Neutrophil (primary cell): Measurements from ENCODE around the gene ITPKB.
A peak's percentile ranks its signal among the peaks of the same experiment; 100 is the strongest.

Experiments used
- H3K27ac ChIP-seq: fragments of 200-600 bp; sonication (generic); 2 replicates; pipeline ENCODE4 v1.5.1; 2016; ENCODE audit warnings: mild to moderate bottlenecking, moderate library complexity
- H3K27me3 ChIP-seq: fragments of 200-600 bp; sonication (generic); 2 replicates; pipeline ENCODE4 v1.6.0; 2016; ENCODE audit warnings: mild to moderate bottlenecking
- H3K36me3 ChIP-seq: fragments of 200-600 bp; sonication (generic); 2 replicates; pipeline ENCODE4 v1.5.1; 2017
- H3K4me1 ChIP-seq, 2 experiments: fragments of 200-600 bp in 1 of 2; sonication (generic) in 1 of 2; 1 replicate in 1 of 2; 2 replicates in 1 of 2; pipeline versions ENCODE4 v1.5.1 to v1.6.1; 2013 to 2016; ENCODE audit warnings: low read depth in 1 of 2, low read length in 1 of 2, mild to moderate bottlenecking in 1 of 2, moderate library complexity in 1 of 2; ENCODE audit not compliant: control insufficient read depth in 1 of 2, insufficient read depth in 1 of 2
- H3K4me3 ChIP-seq, 2 experiments: fragments of 200-600 bp in 1 of 2; sonication (generic) in 1 of 2; 1 replicate in 1 of 2; 2 replicates in 1 of 2; pipeline ENCODE4 v1.5.1; 2013 to 2016; ENCODE audit warnings: low read depth in 1 of 2, low read length in 1 of 2, mild to moderate bottlenecking in 1 of 2, moderate library complexity in 1 of 2
- H3K9me3 ChIP-seq: fragments of 200-600 bp; sonication (generic); 2 replicates; pipeline ENCODE4 v1.5.1; 2016
- TF ChIP-seq, protein P1 (sequence below): fragments of 200-600 bp; sonication (generic); IDR thresholded peaks from 2 replicates; pipeline ENCODE4 v1.5.1; 2016; ENCODE audit warnings: antibody characterized with exemption

The ITPKB gene

DNA sequence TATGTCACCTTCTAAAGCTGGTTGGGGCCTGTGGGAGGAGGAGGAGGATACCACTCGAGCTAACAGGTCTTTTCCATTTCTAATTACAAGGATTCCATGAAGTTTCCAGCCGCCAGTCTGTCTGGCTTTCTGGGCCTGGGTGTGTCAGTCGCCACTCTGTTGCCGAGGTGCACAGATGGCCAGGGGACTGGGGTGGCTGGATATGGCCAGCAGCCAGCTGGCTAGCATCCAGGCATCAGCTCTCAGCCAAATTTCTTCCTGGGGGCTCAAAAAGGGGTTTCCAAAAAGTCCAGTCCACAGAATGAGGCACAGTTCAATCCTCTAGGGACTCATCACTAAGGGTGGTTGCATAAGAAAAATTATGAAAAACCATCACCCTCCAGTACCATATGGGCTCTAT, 32.4 kb downstream of the ITPKB start:
- Histone ChIP-seq H3K27ac (no peak overlapping the region), H3K27me3 (no peaks in the 10 kb centered on the region), H3K9me3 (no peaks in the 10 kb centered on the region), H3K4me3 (no peak overlapping the region), H3K36me3 (peaks cover 12% of the 10 kb centered on the region), H3K4me1 (peaks cover 25 to 40% of the 10 kb centered on the region in 2 experiments)
- TF ChIP-seq, protein P1, sequence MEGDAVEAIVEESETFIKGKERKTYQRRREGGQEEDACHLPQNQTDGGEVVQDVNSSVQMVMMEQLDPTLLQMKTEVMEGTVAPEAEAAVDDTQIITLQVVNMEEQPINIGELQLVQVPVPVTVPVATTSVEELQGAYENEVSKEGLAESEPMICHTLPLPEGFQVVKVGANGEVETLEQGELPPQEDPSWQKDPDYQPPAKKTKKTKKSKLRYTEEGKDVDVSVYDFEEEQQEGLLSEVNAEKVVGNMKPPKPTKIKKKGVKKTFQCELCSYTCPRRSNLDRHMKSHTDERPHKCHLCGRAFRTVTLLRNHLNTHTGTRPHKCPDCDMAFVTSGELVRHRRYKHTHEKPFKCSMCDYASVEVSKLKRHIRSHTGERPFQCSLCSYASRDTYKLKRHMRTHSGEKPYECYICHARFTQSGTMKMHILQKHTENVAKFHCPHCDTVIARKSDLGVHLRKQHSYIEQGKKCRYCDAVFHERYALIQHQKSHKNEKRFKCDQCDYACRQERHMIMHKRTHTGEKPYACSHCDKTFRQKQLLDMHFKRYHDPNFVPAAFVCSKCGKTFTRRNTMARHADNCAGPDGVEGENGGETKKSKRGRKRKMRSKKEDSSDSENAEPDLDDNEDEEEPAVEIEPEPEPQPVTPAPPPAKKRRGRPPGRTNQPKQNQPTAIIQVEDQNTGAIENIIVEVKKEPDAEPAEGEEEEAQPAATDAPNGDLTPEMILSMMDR = no peak

DNA sequence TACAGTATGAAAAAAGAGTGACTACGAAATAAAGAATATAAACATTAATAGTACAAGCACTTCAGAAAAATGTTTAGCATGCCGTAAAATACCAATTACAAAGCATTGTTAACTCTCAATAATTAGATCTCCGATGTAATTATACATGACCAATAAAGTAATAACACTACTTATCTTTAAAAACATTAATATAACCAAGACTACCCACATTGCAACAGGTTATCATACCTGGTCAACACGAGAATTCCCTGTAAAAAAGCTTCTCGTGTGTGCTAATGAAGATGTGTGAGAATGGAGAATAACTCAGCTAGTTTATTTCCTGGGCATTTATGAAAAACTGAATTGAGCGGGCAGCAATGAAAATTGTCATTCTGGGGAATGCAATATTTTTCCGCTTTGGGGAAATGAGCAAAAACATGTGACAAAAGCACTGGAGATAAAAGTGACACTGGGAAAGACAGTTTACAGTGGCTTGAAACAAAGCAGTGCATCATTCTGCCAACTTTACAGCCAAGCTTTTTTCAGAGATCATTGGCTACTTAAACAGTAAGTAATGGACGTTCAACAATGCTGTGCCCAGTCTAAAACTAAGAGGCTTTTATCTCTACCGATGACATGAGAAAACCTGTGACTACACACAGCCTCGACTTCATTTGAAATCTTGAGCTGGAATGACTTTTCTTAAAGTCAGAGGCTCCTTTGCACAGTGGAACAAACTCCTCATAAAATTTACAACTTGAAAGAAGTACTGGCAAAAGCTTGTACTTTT, 34.7 kb downstream of the ITPKB start:
- TF ChIP-seq, protein P1 = no peak
- Histone ChIP-seq H3K36me3 (peaks cover 14% of the 10 kb centered on the region), H3K9me3 (no peaks in the 10 kb centered on the region), H3K27me3 (no peaks in the 10 kb centered on the region), H3K4me3 (peak overlapping the region; percentile 74 to 82), H3K27ac (peak overlapping the region; percentile 88), H3K4me1 (peaks cover 15 to 21% of the 10 kb centered on the region in 2 experiments)

DNA sequence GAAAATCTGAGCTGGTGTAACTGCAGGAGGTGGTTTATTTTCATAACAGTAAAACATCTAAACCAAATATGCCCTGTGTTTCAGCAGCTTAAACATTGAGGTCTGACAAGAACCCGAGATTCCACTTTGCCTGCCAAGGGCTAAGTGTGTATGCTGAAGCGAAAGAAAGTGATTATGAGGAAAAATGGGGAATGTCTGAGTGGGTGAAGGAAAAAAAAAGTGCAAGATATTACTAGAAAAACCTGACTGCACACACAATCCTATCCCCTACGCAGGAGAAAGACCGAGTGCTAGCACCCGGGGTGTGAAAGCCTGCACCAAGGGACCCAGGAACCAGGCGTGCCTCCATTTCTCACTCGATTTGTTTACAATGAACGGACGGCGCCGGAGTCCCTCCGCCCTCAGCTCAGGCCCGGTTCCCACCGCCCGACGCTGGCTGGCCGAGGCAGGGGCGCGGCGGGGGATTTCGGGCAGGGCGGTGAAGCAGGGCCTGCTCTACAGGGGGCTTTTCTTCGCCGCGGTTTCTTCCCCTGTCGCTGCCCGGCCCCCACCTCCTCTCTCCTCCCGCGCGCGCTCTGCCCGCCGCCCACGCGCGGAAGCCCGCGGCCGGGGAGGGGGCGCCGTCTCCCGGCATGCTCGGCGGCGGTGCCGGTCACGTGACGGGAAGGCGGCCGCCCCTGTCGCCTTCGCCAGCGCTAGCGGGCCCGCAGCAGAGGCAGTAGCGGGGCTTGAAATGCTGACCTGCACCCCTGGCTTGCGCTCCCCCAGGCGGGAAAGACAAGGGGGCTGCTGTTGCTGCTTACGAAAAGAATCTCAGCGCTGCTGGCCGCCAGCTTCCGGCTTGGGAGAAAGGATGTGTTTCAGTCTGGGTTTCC, 35.9 kb downstream of the ITPKB start:
- Histone ChIP-seq H3K36me3 (peaks cover 15% of the 10 kb centered on the region), H3K4me3 (peak overlapping the region; percentile 74 to 82), H3K4me1 (peaks cover 15 to 19% of the 10 kb centered on the region in 2 experiments), H3K27me3 (no peaks in the 10 kb centered on the region), H3K9me3 (no peaks in the 10 kb centered on the region), H3K27ac (peak overlapping the region; percentile 88)
- TF ChIP-seq, protein P1 = peak; percentile 35

DNA sequence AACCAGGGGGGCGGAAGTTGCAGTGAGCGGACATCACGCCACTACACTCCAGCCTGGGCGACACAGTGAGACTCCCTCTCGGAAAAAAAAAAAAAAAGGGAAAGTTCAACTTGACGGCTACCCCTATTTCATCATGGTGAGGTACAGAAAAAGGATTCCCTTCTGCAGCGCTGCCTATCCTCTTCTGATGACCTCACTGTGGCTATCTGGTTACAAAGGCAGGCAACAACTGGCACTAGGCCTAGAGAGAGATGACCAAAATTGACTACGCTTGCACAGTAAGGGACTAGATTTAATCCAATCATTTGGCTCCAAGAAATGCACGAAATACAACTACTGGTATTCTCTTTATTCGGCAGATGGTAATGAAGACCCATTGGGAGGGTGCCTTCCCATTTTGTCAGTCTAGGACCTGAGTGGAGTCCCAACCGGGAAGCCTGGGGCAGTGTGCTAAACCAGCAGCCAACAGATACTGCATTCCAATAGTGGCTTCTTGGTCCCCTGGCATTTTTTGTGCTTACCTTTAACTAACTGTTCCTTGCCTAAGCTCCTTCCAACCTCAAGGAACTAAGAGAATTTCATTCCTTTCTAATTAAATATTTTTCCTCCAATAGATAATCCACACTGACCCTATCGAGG, 36.6 kb downstream of the ITPKB start:
- Histone ChIP-seq H3K4me1 (peaks cover 15 to 18% of the 10 kb centered on the region in 2 experiments), H3K36me3 (peaks cover 19% of the 10 kb centered on the region), H3K27me3 (no peaks in the 10 kb centered on the region), H3K4me3 (peak overlapping the region; percentile 74 to 82), H3K9me3 (no peaks in the 10 kb centered on the region), H3K27ac (peak overlapping the region; percentile 88)
- TF ChIP-seq, protein P1 = no peak

DNA sequence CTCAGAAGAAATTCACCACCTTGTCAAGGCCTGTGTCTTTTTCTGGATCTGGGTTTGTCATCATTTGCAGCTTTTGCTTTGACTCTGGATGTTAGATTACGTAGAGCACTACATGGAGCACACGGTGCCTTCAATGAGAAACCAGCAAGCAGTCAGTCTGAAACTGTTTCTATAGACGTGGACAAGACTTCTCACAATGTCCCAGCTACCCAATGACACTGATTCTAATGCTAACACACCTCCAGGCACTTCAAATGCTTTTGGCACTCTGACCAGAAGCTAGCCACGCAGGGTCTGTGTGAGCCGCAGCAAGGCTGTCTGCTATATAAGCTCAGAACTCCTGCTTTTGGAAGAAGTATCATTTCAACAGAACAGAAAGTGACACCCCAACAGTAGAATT, 38.2 kb downstream of the ITPKB start:
- Histone ChIP-seq H3K9me3 (no peaks in the 10 kb centered on the region), H3K4me3 (no peak overlapping the region), H3K27ac (no peak overlapping the region), H3K36me3 (peaks cover 32% of the 10 kb centered on the region), H3K4me1 (peaks cover 15 to 18% of the 10 kb centered on the region in 2 experiments), H3K27me3 (no peaks in the 10 kb centered on the region)
- TF ChIP-seq, protein P1 = no peak
